K562 treated with DMSO at 1 percent for 24 hours (cell line): ENCODE results near the gene TM6SF1. TPM values are rescaled to one million over a fixed set of nuclear protein-coding genes. Genes with fewer than 3 reads are reported as not detected.

Experiments
- total RNA-seq: library from RNA; unstranded; fragments of 300-600 nt; gene quantifications from 2 replicates; pipeline ENCODE4 v1.2.3, GENCODE V29; 2022; ENCODE audit warnings: low read depth; ENCODE audit not compliant: insufficient read depth

The TM6SF1 gene
- 11.9 and 13.6 TPM in 2 replicates for total RNA-seq

DNA sequence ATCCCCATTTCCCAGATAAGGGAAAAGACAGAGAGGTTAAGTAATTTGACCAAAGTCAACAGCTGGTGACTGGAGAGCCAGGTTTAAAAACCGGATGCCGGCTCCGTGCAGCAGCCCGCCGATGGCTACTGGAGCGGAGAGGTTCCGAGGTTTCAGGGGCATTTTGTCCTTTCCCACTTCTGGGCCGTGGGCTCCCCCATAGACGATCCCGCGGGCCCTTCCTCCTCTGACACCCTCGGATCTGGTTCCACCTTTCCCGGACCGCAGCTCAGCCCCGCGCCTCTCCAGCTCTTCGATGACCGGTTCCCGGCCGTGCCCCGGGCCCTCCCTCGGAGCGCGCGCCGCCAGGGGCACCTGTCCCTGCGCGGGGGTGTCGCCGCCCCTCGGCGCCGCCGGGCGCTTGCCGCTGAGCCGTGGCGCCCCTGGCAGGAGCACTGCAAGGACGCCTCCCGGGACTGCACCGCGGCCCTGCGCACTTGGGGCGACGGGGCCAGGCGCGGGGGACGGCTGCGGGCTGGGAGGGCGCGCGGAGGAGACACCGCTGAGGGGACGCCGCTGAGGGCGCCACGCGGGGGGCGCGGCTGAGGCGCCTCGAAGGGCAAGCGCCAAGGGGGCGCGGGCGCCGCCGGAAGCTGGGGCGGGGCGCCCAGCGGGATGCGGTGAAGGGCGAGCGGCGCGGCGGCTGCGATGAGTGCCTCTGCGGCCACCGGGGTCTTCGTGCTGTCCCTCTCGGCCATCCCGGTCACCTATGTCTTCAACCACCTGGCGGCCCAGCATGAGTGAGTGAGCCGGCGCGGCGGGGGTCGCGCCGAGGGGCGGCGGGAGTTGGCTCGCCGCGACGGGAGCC, at the start of gene TM6SF1:
Gene TM6SF1 (plus strand): TSS at position 652 of the 847 bp plus-strand sequence. CDS start 36 bp downstream, at position 688.

DNA sequence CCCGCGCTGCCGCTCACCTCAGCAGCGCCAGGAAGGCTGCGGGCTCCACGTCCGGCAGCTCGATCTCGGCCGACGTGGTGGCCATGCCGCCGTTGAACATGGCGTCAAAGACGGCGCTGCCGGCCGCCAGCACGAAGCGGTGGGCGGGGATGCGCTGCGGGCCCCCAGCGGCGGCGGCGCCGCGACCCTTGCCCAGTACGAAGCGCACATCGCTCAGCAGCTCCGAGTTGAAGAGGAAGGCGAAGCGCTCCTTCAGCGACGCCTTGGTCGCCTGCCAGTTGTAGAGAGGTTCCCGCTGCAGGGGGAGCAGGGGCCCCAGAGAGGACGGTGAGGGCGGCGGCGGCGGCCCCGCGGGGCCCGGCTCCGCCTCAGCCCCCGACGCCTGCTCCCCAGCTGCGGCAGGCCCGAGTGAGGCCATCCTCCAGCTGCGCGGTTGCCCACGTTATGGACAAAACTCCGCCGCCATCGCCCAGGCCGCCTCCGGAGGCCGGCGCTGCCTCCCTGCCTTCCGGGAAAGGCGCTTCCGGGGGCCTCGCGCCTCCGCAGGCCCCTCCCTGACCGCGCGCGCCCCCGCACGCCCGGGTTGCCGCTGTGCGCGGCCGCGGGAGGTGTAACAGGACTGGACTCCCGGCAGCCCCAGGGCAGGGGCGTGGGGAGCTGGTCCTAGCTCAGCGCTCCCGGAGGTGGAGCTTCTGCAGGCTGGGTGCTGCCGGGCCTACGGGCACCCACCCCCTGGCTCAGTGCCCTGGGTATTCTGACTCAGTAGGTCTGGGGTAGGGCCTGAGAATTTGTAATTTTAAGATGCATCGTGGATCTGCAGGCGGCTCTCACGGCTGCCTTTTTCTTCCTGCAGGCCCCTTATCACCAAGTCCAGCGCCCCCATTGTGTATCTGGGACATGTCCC, 40.5 kb upstream of the TM6SF1 start, which contains the start of gene BTBD1:
Gene BTBD1 (minus strand): TSS at position 519 of the 904 bp plus-strand sequence. CDS start 101 bp downstream, at position 418.

Other genes starting within 250 kb of the TM6SF1 start
- gene HOMER2, start 154.9 kb upstream of the TM6SF1 start, total RNA-seq, result 1.2 TPM in 1 of 2 replicates, not detected in the other
- 32.4 and 34.6 TPM in 2 replicates for gene RAMAC, start 121.4 kb upstream of the TM6SF1 start, total RNA-seq
- 15.6 and 17.1 TPM in 2 replicates for gene C15orf40, start 96.0 kb upstream of the TM6SF1 start, total RNA-seq
- 47.7 and 57.1 TPM in 2 replicates for gene BTBD1, start 40.4 kb upstream of the TM6SF1 start, total RNA-seq
- 18.0 and 18.2 TPM in 2 replicates for gene HDGFL3, start 100.2 kb downstream of the TM6SF1 start, total RNA-seq
- gene BNC1, start 177.0 kb downstream of the TM6SF1 start, total RNA-seq, result not detected in 2 replicates